CD4-positive, alpha-beta T cell treated with Interferon alpha-2 for 1 hour (primary cell): Measurements from ENCODE around the gene PDGFC.

Source experiments
- DNase-seq, 2 donors: peaks; one replicate each; pipeline ENCODE4 v3.0.0-alpha.2; 2020 to 2022

The PDGFC gene

DNA sequence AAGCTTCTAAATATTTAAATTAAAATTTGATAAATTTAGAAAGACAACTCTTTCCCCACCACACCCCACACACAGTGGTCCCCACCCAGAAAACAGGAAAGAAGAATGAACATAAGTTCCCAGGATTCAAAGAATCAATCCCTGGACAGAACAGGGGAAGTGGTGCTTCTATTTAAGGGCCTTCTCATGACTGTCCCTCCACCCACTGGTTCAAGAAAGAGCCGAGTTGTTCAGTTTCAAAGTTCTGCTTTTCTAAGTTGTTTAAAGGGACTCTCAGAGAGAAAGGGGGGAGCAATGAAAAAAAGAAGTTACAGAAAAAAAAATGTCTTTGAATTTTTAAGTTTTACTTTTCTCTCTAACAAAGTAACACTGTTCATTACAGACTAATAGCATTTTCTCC is 195.8 kb downstream of the PDGFC start:
- DNase-seq: no peak

DNA sequence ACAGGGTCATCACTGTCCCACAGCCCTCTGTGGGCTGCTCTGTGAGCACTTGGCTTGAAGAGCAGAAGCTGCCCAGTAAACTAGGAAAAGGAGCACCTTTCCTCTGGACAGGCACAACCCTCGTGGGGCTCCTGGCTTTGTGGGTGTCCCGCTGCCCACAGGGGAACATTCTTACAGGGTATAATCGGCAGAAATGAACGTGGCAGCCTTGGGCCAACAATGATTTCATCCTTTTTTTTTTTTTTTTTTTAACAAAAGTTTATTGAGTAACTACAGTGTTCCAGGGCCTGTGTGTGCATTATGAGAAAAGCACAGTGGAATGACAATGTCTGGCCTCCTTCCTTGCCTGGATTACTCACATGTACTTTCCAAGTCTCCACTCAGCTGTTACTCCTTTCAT is 197.2 kb downstream of the PDGFC start:
- no peak for DNase-seq

DNA sequence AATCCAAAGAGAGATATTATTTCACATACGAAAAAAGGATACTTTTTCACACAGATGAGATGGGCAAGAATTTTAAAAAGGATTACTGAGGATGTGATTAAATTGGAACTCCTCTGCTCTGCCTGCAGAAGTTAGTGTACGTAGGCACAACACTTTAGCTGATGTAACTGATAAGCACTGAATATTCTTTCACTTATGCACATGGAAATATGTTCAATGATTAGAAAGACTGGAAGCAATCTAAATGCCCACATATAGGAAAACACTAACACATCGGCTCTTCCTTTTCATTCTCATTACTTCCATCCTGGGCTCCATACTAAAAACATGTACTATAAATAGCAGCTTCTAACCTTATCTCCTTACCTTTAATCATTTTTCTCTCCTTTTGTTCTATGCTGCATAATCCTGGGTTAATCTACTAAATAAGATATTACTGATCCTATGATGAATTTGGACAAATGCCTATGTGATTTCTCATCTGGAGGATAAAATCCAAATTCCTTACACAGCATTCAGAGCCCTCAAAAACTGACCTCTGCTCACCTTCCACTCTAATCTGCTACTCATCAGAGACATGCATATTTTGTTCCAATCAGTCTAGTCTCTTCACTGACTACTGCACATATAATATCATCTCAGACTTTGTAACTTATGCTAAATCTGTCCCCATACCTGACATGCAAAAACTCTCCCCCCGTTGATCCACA is 197.8 kb downstream of the PDGFC start:
- no peak for DNase-seq

DNA sequence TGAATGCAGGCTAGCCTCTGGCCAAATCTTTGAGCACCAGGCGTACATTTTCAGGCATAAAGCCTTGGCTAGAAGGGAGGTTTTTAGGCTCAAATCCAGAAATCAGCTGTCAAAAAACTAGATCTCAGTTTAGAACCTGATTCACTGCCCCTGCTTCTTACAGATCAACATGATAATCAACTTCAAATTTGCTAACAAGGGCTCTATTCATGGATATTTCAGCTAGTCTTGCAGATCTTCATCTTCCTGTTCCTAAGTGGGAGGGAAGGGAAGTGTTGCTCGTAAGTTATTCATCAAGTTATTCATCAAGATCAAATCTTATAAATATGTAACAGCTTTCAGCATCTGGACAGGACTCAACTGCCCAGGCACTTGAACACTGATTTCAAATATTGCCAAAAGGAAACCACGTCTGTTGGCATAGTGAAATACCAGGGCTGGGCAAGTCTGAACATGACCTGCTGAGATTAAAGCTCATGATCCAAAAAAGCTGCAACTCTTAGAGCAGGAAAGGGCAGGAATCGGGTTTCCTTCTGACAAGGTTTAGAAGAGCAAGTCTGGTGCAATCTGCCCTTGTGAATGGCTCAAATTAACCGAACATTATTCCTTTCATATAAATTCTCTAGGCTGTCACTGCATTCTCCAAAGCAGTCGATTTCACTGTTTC is 200.3 kb downstream of the PDGFC start:
- DNase-seq: no peak

DNA sequence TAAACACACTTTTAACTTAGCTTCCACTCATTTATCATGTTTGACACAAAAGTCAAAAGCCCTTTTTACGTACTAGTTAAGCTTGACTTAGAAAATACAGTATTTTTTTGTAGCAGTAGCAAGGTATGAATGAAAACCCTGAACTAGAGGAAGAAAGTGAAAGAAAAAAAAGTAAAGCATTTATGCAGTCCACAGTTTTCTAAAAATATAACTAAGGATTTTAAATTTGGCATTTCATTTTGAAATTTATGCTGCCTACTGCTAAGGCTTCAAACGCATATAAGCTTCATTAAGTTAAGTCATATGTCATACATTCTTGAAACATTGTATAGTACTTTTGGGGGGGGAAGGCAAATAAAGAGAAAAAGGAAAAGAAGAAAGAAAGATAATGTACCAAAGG is 201.5 kb downstream of the PDGFC start:
- no peak for DNase-seq

DNA sequence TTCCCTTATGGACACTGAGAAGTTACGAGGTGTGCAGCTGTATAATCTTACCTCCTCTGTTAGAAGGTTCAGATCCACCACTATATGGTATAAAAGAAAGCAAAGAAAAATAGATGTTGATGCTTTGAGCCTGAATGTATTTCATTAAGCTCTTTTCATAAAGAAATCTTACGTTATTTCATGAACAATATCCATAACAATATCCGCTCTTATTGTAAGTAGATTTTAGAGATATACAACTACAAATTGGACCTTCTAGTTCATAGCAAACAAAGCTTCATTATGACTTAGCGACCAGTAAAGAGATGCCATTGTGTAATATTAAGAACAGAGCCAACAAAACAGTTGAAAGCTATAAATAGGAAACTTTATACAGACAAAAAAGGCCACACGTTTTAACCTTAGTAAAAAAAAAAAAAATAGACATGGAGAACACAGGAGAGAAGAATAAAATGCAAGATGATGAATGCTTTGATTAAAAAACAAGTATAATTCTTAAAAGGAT is 203.6 kb downstream of the PDGFC start:
- DNase-seq: no peak

DNA sequence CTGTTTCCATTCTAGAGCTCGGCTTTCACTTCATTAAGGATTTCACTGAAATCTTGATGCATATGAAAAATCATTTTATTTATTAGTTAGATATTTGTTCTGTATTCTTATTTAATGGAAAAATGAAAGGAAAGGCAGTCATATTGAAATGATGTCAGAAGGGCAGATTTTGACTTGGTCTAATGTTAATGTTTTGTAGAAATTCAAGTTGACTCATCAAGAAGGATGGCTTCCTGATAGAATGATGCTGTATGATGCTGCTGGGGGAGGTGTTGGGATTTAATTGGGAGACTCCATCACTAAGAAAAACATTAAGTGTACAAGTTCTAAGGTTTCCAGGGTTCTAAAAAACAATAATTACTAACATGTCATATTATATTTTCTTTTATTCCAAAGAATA is 204.8 kb downstream of the PDGFC start:
- DNase-seq: no peak

DNA sequence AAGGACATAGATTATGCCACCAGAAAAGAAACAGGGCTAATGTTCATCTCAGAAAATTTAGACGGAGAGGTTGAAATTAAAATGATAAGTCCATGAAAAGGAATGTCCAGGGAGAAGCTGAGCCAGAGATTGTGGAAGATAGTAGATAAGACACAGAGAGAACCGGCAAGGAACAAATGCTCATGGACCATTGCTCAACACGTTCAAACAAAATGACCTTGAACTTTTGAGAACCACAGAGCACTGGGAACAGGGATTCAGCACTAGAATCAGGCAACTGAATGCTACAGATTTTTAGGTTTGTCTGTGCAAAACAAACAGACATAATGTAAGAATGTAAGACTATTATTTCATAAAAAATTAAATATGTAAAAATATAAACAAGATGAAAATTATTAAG is 206.3 kb downstream of the PDGFC start:
- DNase-seq: no peak

DNA sequence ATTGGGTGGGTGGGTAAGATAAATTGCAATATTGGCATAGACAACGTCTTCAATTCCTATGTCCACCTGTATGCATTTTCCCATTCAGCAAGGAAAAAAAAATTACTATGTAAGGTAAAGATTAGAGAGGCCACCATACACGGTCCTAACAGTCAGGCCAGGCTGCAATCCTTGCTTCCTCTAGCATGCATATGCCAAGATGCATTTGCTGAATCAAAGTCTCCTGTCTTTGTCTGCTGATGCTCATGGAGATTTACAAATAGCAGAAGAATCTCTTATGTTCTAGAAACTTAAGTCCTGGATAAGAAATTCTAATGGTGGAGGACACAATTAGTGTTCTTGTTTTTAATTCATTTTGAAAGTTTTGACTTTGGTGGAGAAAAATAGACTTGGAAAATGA is 206.8 kb downstream of the PDGFC start:
- DNase-seq: no peak

DNA sequence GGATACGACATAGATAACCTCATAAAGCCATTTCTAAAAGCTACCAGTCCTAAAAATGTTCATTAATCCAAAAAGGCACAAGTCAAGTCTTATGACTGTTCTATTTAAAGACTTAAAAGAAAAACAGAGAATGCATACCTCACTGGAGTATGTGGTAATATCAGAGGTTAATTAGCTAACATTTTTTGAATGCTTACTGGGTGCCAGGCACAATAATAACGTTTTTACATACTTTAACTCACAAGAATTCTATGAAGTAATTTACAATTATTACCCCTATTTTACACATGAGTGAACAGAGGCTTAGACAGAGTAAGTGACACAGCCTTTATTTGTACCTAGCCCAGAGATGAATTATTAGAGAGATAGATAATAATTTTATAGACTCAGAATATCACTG is 207.5 kb downstream of the PDGFC start:
- DNase-seq: no peak

DNA sequence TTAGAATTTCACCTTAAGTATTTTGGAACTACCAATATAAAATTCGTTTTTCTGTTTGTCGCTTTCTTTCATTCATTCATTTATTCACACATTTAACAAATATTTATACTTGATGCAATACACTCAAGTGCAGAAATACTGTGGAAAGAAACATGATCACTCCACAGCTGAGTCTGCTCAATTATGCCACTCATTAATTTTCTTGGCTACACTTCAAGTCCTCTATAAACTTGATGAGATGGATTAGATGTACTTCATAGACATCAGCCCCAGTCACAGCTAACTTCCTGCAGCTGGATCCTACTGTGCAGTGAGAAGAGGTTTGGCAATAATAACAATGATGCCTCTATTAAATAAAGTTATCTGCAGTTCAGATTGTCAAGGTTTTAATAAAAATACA is 208.1 kb downstream of the PDGFC start:
- no peak for DNase-seq

DNA sequence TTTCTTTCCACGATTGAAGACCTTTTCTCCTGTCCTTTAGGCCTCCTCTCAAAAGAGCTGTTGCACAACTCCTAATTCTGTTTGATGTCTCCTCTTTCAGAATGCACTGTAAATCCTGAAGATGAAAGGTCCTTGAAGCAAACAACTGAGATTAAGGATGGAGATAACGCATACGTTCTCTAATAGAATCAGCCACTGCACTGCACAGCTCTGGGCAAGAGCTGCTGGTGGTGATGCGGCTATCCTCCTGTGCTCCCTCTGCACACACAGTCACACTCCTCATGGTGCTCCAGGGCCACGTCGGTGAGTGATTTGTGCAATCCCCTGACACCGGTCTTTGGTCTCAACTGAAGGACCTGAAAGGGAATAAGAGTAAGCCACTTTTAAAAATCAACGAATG is 208.7 kb downstream of the PDGFC start:
- DNase-seq: no peak

DNA sequence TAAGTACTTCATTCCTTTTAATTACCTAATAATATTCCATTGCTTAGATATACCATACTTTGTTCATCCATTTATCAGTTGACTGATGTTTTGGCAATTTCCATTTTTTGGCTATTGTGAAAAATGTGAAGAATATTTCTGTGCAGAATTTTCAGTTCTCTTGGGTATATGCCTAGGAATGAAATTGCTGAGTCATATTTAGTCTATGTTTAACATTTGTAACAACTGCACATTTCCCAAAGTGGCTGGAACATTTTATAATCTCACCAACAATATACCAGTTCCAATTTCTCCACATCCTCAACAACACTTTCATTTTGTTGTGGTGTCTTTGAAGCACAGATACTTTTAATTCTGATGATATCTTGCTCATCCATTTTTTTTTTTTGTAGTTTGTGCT is 215.5 kb downstream of the PDGFC start:
- no peak for DNase-seq

DNA sequence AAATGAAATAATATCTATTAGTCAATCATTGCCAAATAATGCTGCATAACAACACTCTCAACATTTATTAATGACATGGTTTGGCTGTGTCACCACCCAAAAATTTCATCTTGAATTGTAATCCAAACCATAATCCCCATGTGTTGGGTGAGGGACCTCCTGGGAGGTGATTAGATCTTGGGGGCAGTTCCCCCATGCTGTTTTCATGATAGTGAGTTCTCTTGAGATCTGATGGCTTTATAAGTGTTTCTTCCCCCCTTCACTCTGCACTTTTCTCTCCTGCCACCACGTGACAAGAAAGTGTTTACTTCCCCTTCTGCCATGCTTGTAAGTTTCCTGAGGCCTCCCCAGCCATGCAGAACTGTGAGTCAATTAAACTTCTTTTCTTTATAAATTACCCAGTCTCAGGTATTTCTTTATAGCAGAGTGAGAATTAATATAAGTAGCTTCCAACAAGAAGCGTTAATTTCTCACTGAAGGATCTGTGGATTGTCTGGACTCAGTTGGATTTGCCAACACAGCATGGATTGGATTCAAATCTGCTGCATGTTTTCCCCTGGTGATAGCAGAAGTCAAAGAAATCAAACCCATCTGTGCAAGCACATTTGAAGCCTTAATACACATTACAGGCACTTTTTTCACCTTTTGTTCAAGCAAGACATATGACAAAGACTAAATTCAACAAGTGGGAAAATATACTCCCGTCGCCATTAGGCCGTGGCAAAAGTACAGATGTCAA is 216.6 kb downstream of the PDGFC start:
- no peak for DNase-seq

DNA sequence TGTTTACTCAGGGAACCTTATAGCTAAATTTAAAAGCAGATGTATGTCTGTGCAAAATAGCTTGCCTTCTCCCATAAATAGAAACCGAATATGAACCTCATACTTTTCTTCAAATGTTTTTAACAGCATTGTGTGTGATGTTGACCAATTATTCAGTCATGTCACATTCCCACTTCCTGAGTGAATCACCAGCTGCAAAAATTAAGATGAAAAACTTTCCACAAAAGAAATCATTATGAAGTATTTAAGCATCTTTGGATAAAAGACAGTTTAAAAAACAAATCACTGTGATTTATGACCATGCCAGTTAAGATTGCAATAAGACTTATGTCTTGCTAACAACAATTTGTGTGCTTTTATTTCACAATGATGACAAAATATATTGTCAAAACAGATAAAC is 220.1 kb downstream of the PDGFC start:
- DNase-seq: no peak

DNA sequence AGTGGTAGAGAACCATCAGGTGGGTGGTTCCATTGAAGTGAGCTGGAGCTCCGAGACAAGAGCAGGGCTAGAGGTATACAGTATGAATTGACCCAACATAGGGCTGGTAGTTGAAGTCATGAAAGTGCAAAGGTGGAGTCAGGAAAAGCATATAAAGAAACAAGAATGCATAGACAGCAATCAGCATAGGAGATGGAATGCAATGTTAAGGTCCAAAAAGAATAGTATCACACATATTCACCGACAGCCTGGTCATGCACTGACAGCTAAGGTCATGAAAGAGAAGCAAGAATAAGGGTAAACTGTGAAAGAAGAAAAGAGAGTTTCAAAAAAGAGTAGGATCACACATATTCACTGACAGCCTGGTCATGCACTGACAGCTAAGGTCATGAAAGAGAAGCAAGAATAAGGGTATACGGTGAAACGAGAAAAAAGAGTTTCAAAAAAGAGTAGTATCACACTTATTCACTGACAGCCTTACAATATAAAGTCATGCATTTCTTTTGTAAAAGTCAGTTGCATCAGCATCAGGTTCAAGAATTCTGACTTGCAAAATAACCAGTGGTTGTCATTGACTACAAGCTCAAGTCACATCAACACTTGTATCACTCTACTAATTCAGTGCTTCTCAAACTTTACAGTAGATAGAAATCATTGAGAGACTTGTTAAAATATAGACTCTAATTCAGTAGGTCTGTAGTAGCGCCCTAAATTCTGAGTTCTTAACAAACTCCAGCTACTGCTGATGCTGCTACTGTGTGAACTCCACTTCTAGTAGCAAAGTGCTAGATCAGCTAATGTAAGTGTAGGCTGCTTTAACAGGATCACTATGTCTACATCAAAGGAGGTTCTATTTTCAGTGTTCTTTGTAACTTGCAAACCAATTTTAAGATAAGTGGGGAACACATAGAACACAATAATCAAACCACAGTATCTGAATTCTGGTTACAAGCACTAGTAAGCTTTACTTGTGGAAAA is 221.9 kb downstream of the PDGFC start:
- DNase-seq: no peak

DNA sequence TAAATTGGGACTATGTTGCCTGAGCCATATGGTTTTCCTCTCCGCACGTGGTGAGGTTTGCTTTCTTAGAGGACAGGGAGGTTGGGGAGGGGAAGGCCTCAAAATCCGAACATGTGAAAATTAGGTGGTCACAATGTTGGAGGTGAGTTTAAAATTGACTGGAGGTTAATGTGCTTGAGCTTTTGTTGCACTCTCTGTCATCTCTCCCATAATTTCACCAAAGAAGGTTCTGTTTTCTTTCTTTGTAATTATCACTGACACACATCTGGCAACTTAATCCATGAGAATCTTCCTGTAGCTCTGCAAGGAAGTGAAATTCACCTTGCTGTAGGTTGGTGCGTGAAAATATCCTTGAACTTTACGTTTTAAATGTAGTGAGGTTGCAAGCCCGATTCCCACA is 225.5 kb downstream of the PDGFC start:
- no peak for DNase-seq

DNA sequence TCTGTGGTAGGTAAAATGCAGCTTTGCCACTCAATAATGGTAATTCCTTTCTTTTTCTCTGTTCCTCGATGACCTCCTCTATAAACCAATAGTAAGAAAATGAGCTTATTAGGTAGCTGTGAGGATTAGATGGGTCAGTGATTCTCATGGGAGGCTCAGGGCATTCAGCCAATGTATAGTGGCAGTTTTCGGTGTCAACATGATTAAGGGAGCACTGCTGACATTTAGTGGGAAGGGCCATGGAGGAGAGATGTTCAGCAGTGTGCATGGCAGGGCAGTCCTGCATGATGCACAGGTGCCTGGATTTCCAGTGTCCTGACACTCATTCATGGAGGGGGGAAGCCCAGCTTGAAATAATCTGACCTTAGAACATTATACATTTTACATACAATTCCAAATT is 232.8 kb downstream of the PDGFC start:
- no peak for DNase-seq

DNA sequence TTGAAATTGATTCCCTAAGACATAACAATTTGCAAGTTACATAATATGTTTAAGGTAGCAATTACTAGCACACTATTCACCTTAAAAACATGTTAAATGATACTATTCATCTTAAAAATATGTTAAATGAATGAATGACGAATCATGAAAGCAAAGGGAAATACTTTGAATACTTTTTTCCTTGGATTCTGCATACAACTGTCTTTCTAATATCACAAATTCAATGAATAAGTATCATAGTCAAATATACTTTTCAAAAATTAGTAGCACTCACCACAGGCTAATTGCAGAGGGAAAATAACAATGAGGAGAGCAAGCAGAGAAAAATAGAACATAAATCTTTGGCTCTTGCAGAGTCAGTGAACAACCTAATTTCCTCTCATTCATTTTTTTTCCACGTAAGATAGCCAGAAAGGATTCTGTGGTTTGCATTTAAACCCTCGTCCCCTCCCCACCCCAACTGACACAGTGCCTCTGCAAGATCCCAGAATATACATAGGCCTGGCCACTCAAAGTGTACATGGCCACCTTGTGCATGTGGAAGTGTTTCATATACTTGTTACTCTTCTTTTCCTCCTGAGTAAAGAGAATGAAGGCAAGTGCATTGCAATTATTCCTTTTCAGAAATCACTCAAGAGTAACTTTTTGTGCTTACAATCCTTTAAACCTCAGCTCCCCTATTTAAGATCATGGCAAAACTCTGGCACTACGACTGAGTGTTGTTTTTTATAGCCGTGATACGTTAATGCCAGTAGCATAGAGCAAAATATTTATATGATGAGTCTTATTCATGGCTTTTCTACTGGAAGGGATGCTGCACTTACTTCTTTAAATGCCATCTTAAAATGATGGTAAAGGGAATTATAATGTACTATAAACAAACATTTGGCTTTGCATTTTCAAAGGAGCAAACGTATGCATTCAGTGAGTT is 236.4 kb downstream of the PDGFC start:
- DNase-seq: no peak

DNA sequence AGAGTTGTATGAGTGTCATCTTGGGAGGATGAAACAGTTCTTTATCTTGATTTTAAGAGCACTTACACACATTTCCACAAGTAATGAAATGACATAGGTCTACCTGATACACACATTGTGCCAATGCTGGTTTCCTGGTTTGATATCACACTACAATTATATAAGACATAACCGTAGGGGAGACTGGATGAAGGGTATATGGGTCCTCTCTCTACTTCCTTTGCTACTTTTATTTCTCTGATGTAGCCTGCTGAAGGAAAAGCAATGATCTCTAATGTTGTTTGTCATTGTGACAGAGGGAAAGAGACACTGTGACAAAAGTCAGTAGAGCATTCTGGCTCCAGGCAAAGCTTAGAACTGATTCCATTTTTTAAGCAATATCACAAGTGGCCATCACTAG is 238.0 kb downstream of the PDGFC start:
- no peak for DNase-seq

DNA sequence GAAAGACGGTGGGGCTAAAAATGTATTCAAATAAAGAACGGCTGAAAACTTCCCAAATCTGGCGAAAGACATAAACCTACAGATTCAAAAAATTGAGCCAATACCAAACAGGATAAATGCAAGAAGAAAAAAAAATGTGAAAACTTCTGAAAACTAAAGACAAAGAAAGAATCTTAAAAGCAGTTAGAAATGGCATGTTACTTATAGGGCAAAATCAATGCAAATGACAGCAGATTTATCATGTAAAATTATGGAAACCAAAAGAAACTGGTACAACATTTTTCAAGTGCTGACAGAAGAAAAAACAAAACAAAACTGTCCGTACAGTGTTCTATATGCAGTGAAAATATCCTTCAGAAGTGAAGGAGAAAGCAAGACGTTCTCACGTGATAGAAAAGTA is 239.0 kb downstream of the PDGFC start:
- DNase-seq: no peak

DNA sequence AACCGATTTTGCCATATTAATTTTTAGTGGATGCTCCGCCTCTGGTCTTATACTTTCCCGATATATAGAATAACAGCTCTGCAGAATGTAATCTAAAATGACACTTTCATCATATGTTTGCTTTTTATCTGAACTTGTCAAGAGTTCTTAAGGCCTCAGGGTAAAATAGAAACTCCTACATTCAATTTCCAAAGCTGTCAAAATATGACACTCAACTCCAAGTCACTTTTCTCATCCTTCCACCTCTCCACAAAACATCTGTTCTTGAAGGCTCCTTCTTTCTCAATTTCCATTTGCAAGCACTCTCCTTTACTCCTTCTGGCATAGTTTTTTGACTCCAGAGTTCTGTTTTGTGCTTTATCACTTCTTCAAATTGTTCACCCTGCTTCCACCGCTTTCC is 242.2 kb downstream of the PDGFC start:
- no peak for DNase-seq
